ENCODE results near the gene GPC5.
"Not testable (repeated sequence)": the region's sequence is repeated elsewhere in the genome, so short reads cannot be mapped to it uniquely, and the experiment has no call there.

The GPC5 gene

GRCh38 chr13:91879360-91879759 is 480.9 kb downstream of the GPC5 start:
- no peak for DNase-seq (ENCODE audit: low spot score)

- no peak for DNase-seq (ENCODE audit: low spot score)
These were observed 484.5 kb downstream of the GPC5 start for GRCh38 chr13:91882918-91883317.

- no peak for DNase-seq (ENCODE audit: low spot score)
These were observed 491.2 kb downstream of the GPC5 start for GRCh38 chr13:91889641-91890040.

GRCh38 chr13:91891141-91891540 is 492.7 kb downstream of the GPC5 start:
- DNase-seq (ENCODE audit: low spot score), result no peak

GRCh38 chr13:91893040-91893439 is 494.6 kb downstream of the GPC5 start:
- DNase-seq (ENCODE audit: low spot score), result no peak

- DNase-seq (ENCODE audit: low spot score), result no peak
These were observed 495.9 kb downstream of the GPC5 start for GRCh38 chr13:91894316-91894715.

- DNase-seq (ENCODE audit: low spot score), result no peak
These were observed 498.1 kb downstream of the GPC5 start for GRCh38 chr13:91896547-91896946.

GRCh38 chr13:91898986-91899385 is 500.6 kb downstream of the GPC5 start:
- DNase-seq (ENCODE audit: low spot score), result not testable (repeated sequence)

- no peak for DNase-seq (ENCODE audit: low spot score)
These were observed 503.9 kb downstream of the GPC5 start for GRCh38 chr13:91902291-91902690.

- DNase-seq (ENCODE audit: low spot score), result no peak
These were observed 505.6 kb downstream of the GPC5 start for GRCh38 chr13:91904005-91904404.

- DNase-seq (ENCODE audit: low spot score), result no peak
These were observed 506.2 kb downstream of the GPC5 start for GRCh38 chr13:91904597-91904996.

- no peak for DNase-seq (ENCODE audit: low spot score)
These were observed 509.0 kb downstream of the GPC5 start for GRCh38 chr13:91907398-91907797.

GRCh38 chr13:91909617-91910016 is 511.2 kb downstream of the GPC5 start:
- no peak for DNase-seq (ENCODE audit: low spot score)

GRCh38 chr13:91922969-91923592 is 524.7 kb downstream of the GPC5 start:
- no peak for DNase-seq (ENCODE audit: low spot score)

GRCh38 chr13:91930687-91931086 is 532.3 kb downstream of the GPC5 start:
- no peak for DNase-seq (ENCODE audit: low spot score)

- no peak for DNase-seq (ENCODE audit: low spot score)
These were observed 535.9 kb downstream of the GPC5 start for GRCh38 chr13:91934354-91934753.

- no peak for DNase-seq (ENCODE audit: low spot score)
These were observed 548.2 kb downstream of the GPC5 start for GRCh38 chr13:91946498-91947070.

GRCh38 chr13:91948736-91949135 is 550.3 kb downstream of the GPC5 start:
- DNase-seq (ENCODE audit: low spot score), result no peak

- DNase-seq (ENCODE audit: low spot score), result no peak
These were observed 552.4 kb downstream of the GPC5 start for GRCh38 chr13:91950803-91951202.

GRCh38 chr13:91955546-91956355 is 557.3 kb downstream of the GPC5 start:
- no peak for DNase-seq (ENCODE audit: low spot score)

GRCh38 chr13:91960947-91961346 is 562.5 kb downstream of the GPC5 start:
- no peak for DNase-seq (ENCODE audit: low spot score)

GRCh38 chr13:91962946-91963345 is 564.5 kb downstream of the GPC5 start:
- no peak for DNase-seq (ENCODE audit: low spot score)

GRCh38 chr13:91965511-91965910 is 567.1 kb downstream of the GPC5 start:
- no peak for DNase-seq (ENCODE audit: low spot score)

All from left forelimb (tissue), 1 donor.